Adrenal gland (tissue), 5 donors: ENCODE measurements around the gene SARS1.

Experiments used
- POLR2A ChIP-seq, 2 donors: fragments of 450-650 bp; IDR thresholded peaks; one replicate each; pipeline ENCODE4 v1.6.1; 2017; ENCODE audit warnings: antibody characterized with exemption in 2 of 2, mild to moderate bottlenecking in 2 of 2, moderate library complexity in 1 of 2
- TF ChIP-seq, protein P1 (sequence below), 6 experiments: fragments of 450-650 bp in 4 of 6; fragments of 200-600 bp in 2 of 6; sonication (generic) in 1 of 6; IDR thresholded peaks; 1 replicate in 5 of 6; 2 replicates in 1 of 6; pipeline versions ENCODE4 v1.5.1 to v1.8.0; 2016 to 2021; ENCODE audit warnings: antibody characterized with exemption in 6 of 6, mild to moderate bottlenecking in 2 of 6, moderate library complexity in 1 of 6
- donor health status: DM: no; HTN: no; CAD: no.

DNA sequence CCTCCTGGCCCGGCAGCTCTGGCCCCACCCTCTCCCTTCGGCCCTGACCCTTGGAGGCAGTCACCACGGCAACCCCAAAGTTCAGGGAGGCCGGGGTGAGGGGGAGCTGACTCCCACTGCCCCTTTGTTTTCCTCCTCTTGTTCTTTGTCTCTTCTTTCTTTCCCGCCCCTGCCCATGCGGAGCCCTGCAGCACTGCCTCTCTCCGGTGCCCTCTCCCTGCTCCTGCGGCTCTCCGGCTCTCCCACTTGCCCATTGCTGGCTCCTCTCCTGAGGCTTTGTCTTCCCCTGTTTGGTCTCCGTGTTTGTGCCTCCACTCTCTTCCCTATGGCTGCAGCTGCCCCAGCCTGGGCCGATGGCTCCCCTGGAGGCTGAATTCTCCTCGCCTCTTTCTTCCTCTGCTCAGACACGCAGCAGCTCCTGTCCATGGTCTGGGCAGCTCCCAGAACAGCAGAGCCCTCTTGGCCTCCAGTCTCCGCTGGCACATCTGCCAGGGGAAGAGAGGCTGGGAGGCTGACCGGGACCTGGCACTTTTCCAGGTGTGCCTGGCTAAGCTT is 41.5 kb downstream of the SARS1 start:
- TF ChIP-seq, protein P1, sequence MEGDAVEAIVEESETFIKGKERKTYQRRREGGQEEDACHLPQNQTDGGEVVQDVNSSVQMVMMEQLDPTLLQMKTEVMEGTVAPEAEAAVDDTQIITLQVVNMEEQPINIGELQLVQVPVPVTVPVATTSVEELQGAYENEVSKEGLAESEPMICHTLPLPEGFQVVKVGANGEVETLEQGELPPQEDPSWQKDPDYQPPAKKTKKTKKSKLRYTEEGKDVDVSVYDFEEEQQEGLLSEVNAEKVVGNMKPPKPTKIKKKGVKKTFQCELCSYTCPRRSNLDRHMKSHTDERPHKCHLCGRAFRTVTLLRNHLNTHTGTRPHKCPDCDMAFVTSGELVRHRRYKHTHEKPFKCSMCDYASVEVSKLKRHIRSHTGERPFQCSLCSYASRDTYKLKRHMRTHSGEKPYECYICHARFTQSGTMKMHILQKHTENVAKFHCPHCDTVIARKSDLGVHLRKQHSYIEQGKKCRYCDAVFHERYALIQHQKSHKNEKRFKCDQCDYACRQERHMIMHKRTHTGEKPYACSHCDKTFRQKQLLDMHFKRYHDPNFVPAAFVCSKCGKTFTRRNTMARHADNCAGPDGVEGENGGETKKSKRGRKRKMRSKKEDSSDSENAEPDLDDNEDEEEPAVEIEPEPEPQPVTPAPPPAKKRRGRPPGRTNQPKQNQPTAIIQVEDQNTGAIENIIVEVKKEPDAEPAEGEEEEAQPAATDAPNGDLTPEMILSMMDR (IDR thresholded peaks at IDR 0.05): no peak
- no peak for TF ChIP-seq POLR2A (IDR thresholded peaks at IDR 0.05)
